ENCODE measurements around the gene TTC39B.

TTC39B gene

DNA sequence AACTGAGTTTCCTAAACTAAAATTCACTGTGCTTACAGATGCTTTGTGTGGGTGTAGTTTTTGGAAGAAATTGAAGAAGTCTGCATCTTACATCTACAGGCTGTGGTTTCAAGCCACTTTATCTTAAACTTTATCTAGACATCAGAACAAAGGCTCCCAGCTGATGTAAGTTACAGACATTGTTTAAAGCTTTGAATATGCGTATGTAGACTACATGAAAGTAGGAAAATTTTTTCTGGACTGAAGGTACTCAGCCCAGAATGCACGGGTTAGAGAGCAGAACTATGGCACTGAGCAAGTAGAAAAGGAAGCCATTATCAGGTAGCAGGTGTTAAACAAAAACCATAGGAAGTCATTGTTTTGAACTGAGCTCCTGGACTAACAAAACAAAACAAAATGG, 185.4 kb downstream of the TTC39B start:
- no peak for DNase-seq

DNA sequence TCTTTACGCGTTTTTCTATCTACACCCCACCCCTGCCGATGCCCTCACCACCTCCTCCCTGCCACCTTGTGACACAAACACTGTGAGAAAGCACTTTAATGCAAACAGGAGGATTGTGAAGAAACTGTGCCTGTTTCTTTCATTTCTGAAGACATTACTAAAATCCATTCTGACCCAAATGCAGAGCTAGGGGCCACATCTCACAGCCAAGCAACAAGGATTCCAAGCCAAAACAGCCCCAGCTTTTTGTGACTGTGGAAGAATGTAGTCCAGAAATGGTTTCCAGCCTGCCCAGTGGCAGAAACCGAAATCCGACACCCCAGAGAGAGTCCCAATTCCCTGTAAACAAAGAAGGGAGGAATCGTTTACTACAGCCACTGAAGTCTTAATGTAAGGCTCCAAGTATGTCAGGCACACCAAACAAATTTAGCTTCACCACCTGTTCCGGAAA, 190.9 kb downstream of the TTC39B start:
- DNase-seq, result no peak

DNA sequence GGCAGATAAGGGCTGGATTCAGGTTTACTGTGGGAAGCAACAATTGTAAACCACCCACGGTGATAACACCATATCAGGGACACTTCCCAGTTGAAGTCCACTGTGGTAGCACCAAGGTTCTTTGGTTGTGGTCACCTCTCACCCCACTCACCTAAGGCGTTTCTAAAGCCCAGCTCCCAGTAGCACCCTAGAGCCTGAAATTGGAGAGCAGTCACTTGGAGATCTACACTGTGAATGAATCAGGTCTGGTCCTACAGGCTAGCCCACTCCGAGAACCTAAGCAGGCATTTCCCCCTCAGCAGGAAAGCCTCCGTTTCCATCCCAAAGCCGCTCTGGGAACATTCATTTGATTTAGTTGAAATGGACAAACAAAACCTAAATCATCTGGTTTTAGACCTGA, 191.3 kb downstream of the TTC39B start:
- no peak for DNase-seq

DNA sequence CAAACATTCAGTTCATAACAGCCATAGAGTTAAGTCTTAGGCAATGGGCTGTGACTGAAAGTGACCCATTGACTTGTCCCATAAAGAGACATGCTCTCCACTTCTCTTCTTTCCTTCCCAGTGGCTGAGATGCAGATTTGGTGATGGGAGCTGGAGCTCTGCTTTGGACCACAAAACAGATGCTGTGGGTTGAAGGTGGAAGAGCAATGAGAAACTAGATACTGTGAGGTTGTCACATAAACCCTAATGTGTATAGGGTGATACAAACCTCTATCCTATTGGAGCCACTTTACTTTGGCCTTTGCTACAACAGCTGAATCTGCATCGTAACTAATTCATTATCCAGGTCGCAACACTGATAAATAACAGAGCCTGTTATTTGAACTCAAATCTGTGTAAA, 192.0 kb downstream of the TTC39B start:
- no peak for DNase-seq
